Measurements from ENCODE around the gene KDM4B.

Gene KDM4B

DNA sequence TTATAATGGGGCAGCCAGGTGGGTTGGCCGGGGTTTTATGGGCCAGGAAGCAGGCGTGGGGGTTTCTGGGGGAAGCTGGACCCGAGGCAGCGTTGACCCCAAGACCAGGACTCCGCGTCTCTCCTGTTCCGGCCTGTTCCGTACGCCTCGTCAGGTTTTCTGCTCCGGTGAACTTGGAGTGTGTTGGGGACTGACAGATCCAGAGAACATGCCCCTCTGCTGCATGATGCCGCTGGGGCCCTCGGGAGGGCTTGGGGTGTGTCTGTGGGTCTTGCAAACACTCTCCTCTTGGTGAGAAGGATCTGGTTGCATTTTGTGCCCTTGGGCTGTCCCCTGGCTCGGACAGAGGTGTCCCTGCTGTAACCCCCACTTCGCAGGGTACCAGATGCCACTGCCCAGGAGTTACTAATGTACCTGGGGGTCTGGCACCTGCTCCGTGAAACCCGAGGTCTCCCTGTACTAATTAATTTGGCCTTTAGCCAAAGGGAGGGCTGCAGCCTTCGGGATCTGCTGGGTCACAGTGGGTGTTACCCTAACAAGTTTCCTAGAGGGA is 15.6 kb downstream of the KDM4B start:
- DNase-seq (ENCODE audit: low read depth): no peak

DNA sequence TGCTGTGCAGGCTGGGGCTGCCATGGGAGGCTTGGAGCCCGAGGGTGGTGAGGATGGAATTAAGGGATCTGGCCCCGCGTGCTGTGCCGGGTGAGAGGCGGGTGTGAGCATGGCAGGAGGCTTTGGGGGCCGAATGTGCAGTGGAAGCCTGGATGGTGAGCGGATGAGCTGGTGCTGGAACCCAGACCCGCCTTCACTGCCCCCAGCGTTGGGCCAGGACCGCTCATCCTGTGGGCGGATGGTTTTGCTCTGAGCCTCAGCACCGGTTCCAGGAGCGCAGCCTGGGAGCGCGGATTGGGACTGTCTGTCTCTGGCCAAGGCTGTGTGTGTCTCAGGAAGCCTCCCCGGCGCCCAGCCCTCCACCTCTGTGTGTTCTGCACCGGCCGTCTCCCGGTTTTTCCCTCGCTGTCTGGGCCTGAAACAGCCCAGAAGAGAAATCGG is 16.7 kb downstream of the KDM4B start:
- DNase-seq (ENCODE audit: low read depth): no peak

DNA sequence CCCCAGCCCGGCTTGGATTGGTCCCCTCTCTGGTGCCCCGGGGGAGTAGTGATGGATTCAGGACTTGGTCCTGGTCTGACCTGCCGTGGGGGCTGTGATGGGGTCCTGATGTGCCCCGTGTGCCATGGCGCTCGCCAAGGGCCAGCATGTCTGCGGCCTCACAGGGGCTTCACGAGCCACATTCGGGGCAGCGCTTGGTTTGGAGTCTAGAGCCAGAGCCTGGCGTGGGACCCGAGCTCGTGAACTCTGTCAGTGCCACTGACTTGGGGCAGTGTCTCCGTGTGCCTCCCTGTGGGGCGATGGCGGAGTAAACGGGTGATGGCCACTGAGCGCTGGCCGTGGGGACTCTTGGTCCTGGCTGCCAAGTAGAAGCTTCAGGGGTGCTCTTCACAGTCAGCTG is 17.1 kb downstream of the KDM4B start:
- no peak for DNase-seq (ENCODE audit: low read depth)

DNA sequence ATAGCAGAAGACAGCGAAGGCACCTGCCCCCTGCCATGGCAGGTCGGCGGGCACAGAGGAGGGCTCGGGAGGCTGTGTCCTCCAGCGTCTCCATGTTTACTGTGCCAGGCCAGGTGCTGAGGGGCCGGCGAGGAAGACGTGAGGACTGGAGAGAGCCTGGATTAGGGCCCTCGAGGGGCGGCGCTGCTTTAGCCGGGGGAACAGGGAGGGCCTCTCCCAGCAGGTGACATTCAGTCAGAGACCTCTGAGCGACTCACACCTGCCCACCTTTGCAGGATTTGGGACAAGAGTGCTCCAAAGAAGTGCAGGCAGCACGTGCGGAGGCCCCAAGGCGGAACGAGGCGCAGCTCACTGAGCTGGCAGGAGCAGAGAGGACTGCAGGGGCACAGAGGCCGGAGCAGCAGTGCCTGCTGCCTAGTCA is 17.6 kb downstream of the KDM4B start:
- DNase-seq (ENCODE audit: low read depth): no peak

DNA sequence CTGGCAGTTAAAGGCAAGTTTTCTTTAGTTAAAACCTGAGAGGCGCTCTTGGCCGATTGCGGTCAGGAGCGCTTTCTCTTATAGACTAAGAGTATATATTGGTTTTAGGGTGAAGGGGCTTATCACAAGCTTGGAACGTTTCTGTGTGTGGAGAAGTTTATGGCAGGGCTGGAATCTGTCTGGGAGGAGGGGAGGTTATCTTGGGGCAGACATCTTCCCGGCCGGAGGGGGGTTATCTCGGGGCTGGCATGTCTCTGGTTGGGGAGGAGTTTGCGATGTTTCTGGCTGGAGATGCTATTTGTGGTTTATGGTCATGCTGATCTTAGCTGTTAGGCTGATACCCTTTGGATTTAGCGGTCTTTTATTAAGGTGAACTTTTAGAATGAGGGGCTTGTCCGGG is 18.3 kb downstream of the KDM4B start:
- no peak for DNase-seq (ENCODE audit: low read depth)

DNA sequence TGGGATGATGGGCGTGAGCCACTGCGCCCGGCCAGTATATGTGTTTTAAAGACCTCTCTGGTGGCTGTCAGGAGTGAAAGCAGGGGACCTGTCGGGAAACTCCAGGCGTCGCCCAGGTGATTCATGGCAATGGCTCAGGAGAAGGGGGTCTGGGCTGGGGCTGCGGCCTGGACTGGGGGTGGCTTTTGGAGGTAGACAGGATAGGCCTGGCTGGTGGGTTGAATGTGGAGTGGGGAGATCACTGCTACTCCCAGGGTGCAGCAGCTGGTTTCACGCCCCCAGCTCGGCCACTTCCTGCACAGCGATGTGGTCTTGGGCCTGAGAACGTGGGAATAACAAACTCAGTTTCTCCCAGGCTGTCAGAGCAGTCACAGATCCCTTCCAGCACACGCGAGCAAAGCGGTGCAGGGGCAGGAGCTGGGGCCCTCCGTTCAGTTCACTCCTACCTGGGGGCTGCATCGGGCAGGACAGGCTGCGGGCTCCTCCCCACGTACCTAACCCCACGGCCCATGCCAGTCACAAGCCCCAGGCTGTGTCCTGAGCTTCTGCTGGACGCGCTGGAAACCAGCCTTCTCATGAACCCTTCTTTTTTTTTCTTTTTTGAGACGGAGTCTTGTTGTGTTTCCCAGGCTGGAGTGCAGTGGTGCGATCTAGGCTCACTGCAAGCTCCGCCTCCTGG is 18.9 kb downstream of the KDM4B start:
- no peak for DNase-seq (ENCODE audit: low read depth)

DNA sequence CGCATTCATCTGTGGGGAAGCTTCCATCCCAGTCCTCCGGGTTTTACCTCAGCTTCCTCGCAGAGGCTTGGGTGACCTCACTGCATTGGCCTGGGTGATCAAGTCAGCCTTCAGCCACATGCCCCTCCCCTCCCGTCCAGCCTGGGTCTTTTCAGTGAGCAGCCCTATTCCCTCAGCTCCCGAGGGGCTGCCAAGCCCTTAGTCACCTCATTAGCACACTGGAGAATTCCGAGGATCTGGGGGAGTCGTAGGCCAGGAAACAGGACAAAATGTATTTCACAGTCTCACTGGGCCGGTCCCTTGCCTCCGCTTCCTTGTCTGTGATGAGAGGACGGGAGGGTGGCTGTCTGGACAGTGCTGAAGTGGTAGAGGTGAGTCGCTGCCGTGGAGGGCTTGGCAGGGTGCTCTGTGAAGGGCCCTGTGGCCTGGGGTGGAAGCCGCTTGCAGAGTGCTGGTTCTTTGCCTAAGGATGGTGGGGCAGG is 19.9 kb downstream of the KDM4B start:
- no peak for DNase-seq (ENCODE audit: low read depth)

DNA sequence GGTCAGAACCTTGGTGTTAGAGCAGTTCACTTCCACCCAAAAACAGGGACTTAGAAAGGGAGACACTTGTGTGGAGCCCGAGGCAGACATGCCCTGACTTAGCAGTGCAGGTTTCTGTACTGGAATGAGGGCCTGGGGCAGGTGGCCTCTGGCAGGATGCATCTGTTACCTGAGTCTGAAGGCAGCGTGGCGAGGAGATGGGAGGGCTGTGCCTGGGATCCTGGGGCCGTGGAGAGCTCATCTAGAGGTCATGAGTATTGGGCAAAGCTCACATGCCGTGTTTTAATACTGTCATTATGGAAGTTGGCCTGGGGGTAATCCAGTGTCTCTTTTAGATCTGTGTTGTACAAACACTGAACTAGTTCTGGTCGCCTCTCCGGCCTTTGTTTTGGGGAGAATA is 21.4 kb downstream of the KDM4B start:
- DNase-seq (ENCODE audit: low read depth): no peak

DNA sequence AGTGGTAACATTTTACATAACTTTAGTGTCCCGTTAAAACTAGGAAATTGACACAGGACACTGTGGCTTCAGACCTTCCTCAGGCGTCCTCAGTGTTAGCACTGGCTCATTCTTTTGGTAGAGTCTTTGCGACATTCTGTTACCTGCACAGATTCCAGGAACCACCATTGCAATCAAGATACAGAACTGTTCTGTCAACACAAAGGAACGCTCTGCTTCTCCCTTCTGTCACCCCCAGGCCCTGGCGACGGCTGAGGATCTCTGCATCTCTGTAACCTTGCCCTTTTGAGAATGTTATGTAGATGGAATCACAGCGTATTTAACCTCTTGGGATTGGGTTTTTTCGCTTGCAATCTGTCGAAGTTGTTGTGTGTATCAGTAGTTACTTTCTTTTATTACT is 22.6 kb downstream of the KDM4B start:
- no peak for DNase-seq (ENCODE audit: low read depth)

DNA sequence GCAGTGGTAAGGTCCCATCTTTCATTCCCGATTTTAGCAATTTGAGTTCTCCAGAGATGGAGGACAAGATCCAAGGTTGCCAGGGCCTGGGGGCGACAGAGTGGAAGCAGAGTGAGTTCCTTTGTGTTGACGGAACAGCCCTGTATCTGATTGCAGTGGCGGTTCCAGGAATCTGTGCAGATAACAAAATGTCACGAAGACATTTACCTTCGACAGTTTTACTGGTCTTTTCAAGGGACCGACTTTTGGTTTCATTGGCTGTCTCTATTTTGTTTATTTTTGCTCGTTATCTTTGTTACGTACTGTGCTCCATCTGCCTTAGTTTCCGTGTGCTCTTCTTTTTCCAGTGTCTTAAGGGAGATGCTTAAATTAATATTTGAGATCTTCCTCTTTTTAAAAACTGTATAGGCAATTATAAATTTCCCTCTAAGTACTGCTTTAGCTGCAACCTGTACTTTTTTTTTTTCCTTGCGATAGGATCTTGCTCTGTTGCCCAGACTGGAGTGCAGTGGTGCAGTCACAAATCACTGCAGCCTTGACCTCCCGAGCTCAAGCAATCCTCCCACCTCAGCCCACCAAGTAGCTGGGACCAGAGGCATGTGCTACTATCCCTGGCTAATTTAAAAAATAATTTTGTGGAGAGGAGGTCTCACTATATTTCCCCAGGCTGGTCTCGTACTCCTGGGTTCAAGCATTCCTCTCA is 23.2 kb downstream of the KDM4B start:
- no peak for DNase-seq (ENCODE audit: low read depth)

DNA sequence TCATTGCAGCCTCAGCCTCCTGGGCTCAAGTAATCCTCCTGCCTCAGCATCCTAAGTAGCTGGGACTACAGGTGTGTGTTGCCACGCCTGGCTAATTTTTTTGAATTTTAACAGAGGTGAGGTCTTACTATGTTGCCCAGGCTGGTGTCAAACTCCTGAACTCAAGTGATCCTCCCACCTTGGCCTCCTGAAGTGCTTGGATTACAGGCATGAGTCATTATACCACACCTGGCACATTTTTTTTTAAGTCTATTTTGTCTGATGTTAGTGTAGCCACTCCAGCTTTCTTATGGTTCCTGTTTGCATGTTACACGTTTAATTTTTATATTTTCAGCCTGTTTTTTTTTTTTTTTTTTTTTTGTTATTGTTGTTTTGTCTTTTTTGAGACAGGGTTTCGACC is 24.8 kb downstream of the KDM4B start:
- no peak for DNase-seq (ENCODE audit: low read depth)

DNA sequence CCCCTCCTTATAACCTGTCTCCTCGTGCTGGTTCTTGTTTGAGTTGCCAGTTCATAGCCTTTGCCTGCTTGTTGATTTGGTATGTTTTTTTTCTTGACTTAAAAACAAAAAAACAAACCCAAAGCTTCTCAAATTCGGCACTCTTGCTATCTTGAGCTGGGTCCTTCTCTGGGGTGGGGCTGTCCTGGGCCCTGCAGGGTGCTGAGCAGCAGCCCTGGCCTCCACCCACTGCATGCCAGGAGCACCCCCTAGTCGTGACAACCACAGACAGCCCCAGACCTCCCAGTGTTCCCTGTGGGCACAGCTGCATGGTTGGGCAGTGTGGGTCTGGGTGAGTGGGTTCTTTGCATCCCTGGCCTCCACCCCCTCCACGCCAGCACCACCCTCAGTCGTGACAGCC is 27.8 kb downstream of the KDM4B start:
- no peak for DNase-seq (ENCODE audit: low read depth)

DNA sequence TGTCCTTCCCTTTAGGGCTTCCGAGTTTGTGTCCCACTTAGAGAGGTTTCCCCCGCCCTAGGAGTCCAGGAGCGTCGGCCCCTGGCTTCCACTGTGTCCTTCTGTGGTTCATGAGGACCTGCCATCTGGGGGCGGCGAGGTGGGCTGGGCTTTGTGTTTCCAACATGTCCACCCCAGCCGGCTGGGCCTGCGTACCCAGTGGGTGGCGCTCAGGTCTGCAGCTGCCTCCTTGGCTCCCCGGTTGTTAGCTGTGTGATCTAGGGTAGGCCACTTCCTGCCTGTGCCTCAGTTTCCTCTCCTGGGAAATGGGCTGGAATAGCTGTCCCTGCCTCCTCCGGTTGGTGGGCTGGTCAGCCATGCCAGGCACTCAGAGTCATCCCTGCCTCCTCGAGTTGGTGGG is 28.4 kb downstream of the KDM4B start:
- DNase-seq (ENCODE audit: low read depth): no peak

DNA sequence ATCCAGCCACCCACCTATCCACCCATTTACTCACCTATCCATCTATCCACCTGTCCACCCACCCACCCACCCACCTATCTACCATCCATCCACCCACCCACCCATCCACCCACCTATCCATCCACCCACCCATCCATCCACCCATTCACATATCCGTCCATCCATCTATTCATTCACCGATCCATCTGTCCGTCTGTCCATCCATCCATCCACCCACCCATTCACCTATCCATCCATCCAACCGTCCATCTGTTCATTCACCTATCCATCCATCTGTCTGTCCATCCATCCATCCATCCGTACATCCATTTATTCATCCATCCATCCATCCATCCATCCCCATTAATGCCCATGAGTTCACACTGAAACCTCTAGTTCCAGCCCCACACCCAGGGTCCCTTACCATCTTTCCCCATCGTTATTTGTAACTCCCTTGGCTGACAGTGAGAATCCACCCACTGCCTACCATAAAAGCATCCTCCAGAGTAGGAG is 31.3 kb downstream of the KDM4B start:
- no peak for DNase-seq (ENCODE audit: low read depth)

DNA sequence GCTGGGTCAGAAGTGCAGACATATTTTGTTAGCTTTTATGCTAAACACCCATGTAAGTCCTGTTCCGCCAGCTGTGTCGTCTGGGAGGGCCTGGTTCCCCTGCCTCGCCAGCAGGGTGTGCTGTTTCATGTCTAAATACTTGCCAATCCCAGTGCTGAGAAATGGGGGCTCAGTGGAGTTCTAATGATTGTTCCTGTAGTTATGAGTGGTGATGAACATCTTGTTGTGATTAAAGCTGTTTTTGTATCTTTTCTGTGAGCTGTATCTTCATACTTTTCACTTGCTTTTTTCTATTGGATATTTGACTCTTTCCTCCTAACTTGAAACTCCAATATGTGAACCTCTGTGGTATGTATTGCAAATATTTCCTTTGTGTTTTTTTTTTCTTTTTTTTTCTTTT is 32.7 kb downstream of the KDM4B start:
- DNase-seq (ENCODE audit: low read depth): peak; percentile 4

DNA sequence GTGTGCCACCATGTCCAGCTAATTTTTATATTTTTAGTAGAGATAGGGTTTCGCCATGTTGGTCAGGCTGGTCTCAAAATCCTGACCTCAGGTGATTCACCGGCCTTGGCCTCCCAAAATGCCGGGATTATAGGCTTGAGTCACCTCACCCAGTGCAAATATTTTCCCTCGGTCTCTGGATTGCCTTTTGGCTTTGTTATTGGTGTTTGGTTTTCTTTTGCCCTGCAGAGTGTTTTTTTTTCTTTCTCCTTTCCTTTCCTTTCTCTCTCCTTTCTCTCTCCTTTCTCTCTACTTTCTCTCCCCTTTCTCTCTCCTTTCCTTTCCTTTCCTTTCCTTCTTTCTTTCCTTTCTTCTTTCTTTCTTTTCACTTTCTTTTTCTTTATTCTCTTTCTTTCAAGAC is 33.2 kb downstream of the KDM4B start:
- DNase-seq (ENCODE audit: low read depth): no peak

DNA sequence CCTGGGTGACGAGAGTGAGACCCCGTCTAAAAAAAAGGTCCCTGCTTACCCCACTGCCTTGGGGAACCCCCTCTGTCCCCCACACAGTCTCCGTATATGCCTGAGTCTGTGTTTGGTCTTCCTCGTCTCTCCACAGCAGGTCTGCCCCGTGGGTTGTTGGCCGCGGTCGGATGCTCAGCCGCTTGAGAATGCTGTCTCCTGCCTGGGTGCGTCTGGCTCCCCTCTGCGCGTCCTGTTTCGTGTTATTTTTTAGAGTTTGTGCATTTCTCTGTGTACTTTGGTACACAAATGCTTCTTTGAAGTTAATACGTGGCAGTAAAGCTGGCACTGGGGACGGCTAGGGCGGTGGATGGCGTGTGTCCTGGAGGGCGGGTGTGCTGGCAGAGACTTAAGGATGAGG is 34.9 kb downstream of the KDM4B start:
- no peak for DNase-seq (ENCODE audit: low read depth)

DNA sequence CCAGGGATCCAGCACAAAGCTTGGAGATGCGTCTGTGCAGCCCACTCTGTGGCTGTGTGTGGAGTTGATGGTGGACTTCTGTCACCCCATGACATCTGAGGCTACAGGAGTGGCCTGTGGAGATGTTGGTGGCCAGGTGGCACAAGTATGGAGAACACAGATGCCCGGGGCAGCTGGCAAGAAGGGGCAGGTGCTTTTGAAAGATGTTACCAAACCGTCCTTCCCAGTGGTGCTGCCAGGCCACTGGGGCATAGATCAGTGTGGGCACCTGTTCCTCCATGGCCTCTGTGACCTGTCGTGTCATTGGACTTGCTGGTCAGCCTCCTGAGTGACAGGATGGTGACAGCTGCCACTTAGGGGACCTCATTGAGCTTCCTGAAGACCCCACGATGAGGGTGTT is 36.2 kb downstream of the KDM4B start:
- no peak for DNase-seq (ENCODE audit: low read depth)

DNA sequence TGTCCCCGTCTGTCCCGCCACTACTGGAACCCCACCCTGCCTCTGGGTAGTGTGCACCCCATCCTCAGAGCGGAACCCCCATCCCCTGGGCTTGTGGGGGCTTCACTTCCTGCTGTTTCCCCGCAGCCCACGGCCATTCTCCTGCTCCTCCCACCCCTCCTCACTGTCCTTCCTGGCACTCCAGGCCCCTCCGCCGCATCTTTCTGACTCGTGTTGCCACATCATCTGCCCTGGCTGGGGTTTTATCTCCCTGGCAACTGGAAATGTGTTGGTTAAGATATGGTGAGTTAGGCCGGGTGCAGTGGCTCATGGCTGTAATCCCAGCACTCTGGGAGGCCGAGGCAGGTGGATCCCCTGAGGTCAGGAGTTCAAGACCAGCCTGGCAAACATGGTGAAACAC is 37.3 kb downstream of the KDM4B start:
- no peak for DNase-seq (ENCODE audit: low read depth)

DNA sequence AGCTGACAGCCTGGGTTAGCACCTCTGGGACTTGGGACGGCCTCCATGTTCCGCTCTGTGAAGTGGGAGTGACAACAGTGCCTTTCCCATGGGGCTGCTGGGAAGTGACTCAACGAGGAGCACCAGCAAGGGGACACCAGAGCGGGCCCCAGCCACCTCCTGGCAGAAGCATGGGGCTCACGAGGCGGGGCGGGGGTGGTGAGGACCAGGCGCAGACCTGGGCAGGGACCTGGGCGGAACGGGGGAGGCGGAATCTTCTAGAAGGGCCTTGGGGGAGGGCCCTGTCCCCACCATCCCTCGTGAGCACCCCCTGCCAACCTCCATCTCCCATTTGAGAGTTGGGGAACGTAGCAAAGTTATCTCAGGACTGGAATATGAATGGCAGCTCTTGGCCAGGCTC is 37.9 kb downstream of the KDM4B start:
- DNase-seq (ENCODE audit: low read depth): no peak

DNA sequence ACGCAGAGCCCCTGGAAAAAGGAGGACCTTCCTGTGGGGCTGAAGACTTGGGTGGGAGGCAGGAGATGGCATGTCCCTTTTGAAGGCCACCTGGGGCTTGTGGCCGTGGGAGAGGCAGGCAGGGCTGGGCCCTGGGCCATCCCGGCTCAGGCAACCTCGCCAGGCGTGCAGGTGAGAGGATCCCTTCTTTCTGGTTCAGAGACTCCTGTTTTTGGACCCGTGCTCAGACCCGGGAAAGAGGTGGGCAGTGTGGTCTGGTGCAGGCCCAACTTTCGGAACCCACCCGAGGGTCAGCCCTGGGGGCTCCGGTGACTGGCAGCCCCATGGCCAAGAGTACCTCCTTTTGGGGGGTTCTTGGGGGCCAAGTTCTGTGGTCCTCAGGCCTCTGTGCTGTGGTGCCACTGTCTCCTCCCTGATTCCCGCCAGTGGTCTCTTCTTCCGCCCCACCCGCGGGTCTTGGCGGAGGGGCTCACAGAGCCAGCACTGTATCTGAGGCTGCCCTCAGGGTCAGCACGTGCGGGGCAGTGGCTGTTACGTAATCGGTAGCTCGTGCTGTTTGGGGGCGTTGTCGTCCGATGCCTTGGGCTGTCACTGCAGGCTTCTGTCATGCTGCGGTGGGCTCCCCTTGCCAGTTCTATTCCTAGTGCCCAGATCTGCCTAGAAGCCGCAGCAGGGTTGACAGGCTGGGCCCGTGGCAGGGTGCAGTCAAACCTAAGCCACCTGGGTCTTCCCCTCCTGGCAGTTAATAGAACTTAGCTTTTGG is 42.7 kb downstream of the KDM4B start:
- DNase-seq (ENCODE audit: low read depth): no peak

DNA sequence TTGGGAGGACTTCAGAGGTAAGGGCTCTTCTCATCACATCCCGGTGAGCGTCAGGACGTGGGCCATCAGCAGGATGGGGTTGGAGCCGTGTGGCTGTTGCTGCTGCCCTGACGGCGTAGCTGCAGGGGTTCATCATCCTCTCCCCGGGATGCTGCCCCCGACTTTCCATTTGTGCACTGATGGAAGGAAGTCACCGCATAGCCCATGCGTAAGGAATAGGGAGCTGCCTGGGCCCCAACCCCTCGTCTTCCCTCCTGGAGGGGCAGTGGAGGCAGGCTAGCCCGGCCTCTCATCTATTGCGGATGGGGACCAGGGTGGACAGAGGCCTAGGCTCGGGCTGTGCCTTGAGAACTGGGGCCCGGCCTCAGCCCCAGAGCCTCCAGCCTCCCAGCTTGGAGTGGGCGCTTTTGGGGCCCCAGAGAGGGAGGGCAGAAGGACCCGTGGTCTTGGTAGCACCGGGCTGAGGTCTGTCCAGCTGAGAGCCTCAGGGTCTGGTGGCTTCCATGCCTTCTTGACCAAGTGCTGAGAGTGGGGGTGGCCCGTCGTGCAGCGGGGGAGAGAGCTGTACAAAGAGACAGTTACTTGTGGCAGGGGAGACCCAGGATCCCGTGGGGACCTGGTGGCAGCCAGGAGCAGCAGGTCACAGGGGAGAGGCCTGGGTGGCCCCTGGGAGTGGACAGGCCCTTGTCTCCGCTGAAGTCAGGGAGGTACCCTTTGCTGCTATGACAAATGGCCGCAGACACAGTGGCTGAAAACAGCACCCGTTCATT is 44.0 kb downstream of the KDM4B start:
- DNase-seq (ENCODE audit: low read depth): no peak
